Vagina (tissue), 2 donors: ENCODE measurements around the gene SRGAP2B.
"Not testable (repeated sequence)": the region's sequence is repeated elsewhere in the genome, so short reads cannot be mapped to it uniquely, and the experiment has no call there.

Source experiments
- POLR2A ChIP-seq, 2 donors: fragments of 450-650 bp; IDR thresholded peaks; one replicate each; pipeline ENCODE4 v1.6.1; 2017; ENCODE audit warnings: antibody characterized with exemption in 2 of 2, mild to moderate bottlenecking in 2 of 2, moderate library complexity in 2 of 2
- POLR2AphosphoS5 ChIP-seq, 2 donors: sonication (generic); formaldehyde crosslinking; IDR thresholded peaks; one replicate each; pipeline ENCODE4 v1.9.0; 2017; ENCODE audit warnings: antibody characterized with exemption in 2 of 2, mild to moderate bottlenecking in 2 of 2, low read depth in 1 of 2; ENCODE audit not compliant: insufficient read depth in 1 of 2
- TF ChIP-seq, protein P1 (sequence below), 3 experiments: fragments of 450-650 bp in 2 of 3; fragments of 200-600 bp in 1 of 3; sonication (generic) in 1 of 3; IDR thresholded peaks; one replicate each; pipeline ENCODE4 v1.5.1; 2017 to 2019; ENCODE audit warnings: antibody characterized with exemption in 3 of 3, mild to moderate bottlenecking in 2 of 3, moderate library complexity in 2 of 3

DNA sequence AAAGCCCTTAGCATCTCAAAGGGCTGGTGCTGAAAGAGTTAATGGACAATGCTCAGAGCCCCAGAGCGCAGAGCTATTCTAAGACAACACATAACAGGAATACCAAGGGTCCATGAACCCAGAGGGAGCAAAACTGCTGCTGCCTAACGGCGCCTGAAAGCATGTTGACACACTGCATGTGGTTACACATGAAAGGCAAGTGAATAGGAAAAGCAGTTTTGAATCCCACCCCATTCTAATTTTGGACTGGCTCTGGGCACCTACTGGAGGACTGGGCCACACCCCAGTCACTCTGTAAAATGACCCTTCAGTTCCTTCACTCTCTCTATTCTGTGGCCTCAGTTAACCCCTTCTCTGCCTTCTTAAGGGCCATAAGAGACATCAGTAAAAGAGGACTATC, 123.2 kb downstream of the SRGAP2B start:
- TF ChIP-seq, protein P1, sequence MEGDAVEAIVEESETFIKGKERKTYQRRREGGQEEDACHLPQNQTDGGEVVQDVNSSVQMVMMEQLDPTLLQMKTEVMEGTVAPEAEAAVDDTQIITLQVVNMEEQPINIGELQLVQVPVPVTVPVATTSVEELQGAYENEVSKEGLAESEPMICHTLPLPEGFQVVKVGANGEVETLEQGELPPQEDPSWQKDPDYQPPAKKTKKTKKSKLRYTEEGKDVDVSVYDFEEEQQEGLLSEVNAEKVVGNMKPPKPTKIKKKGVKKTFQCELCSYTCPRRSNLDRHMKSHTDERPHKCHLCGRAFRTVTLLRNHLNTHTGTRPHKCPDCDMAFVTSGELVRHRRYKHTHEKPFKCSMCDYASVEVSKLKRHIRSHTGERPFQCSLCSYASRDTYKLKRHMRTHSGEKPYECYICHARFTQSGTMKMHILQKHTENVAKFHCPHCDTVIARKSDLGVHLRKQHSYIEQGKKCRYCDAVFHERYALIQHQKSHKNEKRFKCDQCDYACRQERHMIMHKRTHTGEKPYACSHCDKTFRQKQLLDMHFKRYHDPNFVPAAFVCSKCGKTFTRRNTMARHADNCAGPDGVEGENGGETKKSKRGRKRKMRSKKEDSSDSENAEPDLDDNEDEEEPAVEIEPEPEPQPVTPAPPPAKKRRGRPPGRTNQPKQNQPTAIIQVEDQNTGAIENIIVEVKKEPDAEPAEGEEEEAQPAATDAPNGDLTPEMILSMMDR (IDR thresholded peaks at IDR 0.05), result not testable (repeated sequence)
- not testable (repeated sequence) for TF ChIP-seq POLR2A (IDR thresholded peaks at IDR 0.05); POLR2AphosphoS5 (IDR thresholded peaks at IDR 0.05; ENCODE audit: insufficient read depth in 1 of 2, low read depth in 1 of 2)
